ENCODE results near the gene KMT2C. TPM values are rescaled to one million over a fixed set of nuclear protein-coding genes. Genes with fewer than 3 reads are reported as not detected.

Gene KMT2C
- total RNA-seq, 4 donors from 2014 or later: 44.1 to 67.6 (median 63.9) TPM

- Histone ChIP-seq H3K36me3 (no peaks in the 10 kb centered on the region), H3K27me3 (no peaks in the 10 kb centered on the region), H3K9me3 (no peaks in the 10 kb centered on the region), H3K4me3 (no peak overlapping the region), H3K4me1 (peaks cover 60 to 63% of the 10 kb centered on the region in 2 donors), H3K27ac (no peak overlapping the region)
- ATAC-seq (no peak), DNase-seq (no peak)
- in situ Hi-C loops (cut with MboI; ENCODE audit: low sequenced_read_pairs in 4 of 4): loop anchor here (10.0 to 25.0 kb wide), 4 partner anchors 349 to 376 kb away; partner anchors contain the start of gene XRCC2 (in 1 of the 4)
- TF ChIP-seq POLR2A (IDR thresholded peaks at IDR 0.05) (no peak), CTCF (IDR thresholded peaks at IDR 0.05 in 4 of 5, conservative IDR thresholded peaks at IDR 0.05 in 1 of 5) (no peak)
- intact Hi-C loops (cut with DNase I; ENCODE audit: low total_unique reads): no loop called here
Observed at GRCh38 chr7:152338561-152338960, 97.2 kb downstream of the KMT2C start.

GRCh38 chr7:152336754-152337368 is 98.9 kb downstream of the KMT2C start:
- ATAC-seq (peak; percentile 76 to 80), DNase-seq (peak in 1 of 2 donors; percentile 26)
- Histone ChIP-seq H3K4me1 (peaks cover 49 to 51% of the 10 kb centered on the region in 2 donors), H3K36me3 (no peaks in the 10 kb centered on the region), H3K27ac (no peak overlapping the region), H3K27me3 (no peaks in the 10 kb centered on the region), H3K4me3 (peak overlapping the region in 1 of 4 donors; percentile 34), H3K9me3 (no peaks in the 10 kb centered on the region)
- TF ChIP-seq POLR2A (IDR thresholded peaks at IDR 0.05) (no peak), CTCF (IDR thresholded peaks at IDR 0.05 in 4 of 5, conservative IDR thresholded peaks at IDR 0.05 in 1 of 5) (peak; percentile 29 to 59 (median 56))
- intact Hi-C loops (cut with DNase I; ENCODE audit: low total_unique reads) (loop anchor here (2.0 kb wide), 2 partner anchors 98 to 370 kb away; no protein-coding TSS in a partner anchor), in situ Hi-C loops (cut with MboI; ENCODE audit: low sequenced_read_pairs in 4 of 4) (loop anchor here (10.0 to 25.0 kb wide), 4 partner anchors 350 to 378 kb away; partner anchors contain the start of gene XRCC2 (in 1 of the 4))

GRCh38 chr7:152335900-152336571 is 99.8 kb downstream of the KMT2C start:
- H3K4me3 ChIP-seq: peak overlapping the region in 2 of 4 donors; percentile 10 to 34
- intact Hi-C loops (cut with DNase I; ENCODE audit: low total_unique reads): loop anchor here (2.0 kb wide), 2 partner anchors 99 to 371 kb away; no protein-coding TSS in a partner anchor
- DNase-seq (no peak), ATAC-seq (no peak)
- H3K27ac ChIP-seq: peak overlapping the region in 3 of 4 donors; percentile 13 to 53 (median 42)
- H3K36me3 ChIP-seq: no peaks in the 10 kb centered on the region
- peaks cover 47 to 49% of the 10 kb centered on the region in 2 donors for H3K4me1 ChIP-seq
- no peaks in the 10 kb centered on the region for H3K9me3 ChIP-seq
- in situ Hi-C loops (cut with MboI; ENCODE audit: low sequenced_read_pairs in 4 of 4): loop anchor here (10.0 to 25.0 kb wide), 4 partner anchors 351 to 379 kb away; partner anchors contain the start of gene XRCC2 (in 1 of the 4)
- TF ChIP-seq POLR2A (IDR thresholded peaks at IDR 0.05) (no peak), CTCF (IDR thresholded peaks at IDR 0.05 in 4 of 5, conservative IDR thresholded peaks at IDR 0.05 in 1 of 5) (no peak)
- H3K27me3 ChIP-seq: no peaks in the 10 kb centered on the region

GRCh38 chr7:152333134-152333533 is 102.7 kb downstream of the KMT2C start:
- no peaks in the 10 kb centered on the region for H3K27me3 ChIP-seq
- H3K36me3 ChIP-seq: peaks cover 0 to 16% of the 10 kb centered on the region in 2 donors
- no peak for ATAC-seq
- no peaks in the 10 kb centered on the region for H3K9me3 ChIP-seq
- in situ Hi-C loops (cut with MboI; ENCODE audit: low sequenced_read_pairs in 4 of 4) (loop anchor here (10.0 to 25.0 kb wide), 4 partner anchors 354 to 382 kb away; partner anchors contain the start of gene XRCC2 (in 1 of the 4)), intact Hi-C loops (cut with DNase I; ENCODE audit: low total_unique reads) (no loop called here)
- DNase-seq: no peak
- peaks cover 40 to 41% of the 10 kb centered on the region in 2 donors for H3K4me1 ChIP-seq
- TF ChIP-seq CTCF (IDR thresholded peaks at IDR 0.05 in 4 of 5, conservative IDR thresholded peaks at IDR 0.05 in 1 of 5) (no peak), POLR2A (IDR thresholded peaks at IDR 0.05) (no peak)
- H3K27ac ChIP-seq: no peak overlapping the region
- no peak overlapping the region for H3K4me3 ChIP-seq

Measured in gastrocnemius medialis (tissue), 4 donors.